Measurements from ENCODE around the gene KRT13. TPM values are rescaled to one million over a fixed set of nuclear protein-coding genes. Genes with fewer than 3 reads are reported as not detected.

The KRT13 gene
- polyA plus RNA-seq, 1 donor (not counting 4 experiments of a cell fraction or from before 2014, with no cell fraction given), result 24.0 TPM

- DNase-seq (ENCODE audit: low read depth, low spot score) (no peak), FAIRE-seq (no peak)
- Histone ChIP-seq H3K9me3 (ENCODE audit: control insufficient read depth, low read depth, low read length) (no peaks in the 10 kb centered on the region), H3K36me3 (ENCODE audit: control insufficient read depth in 2 of 2, extremely low read depth in 1 of 2, insufficient read depth in 2 of 2, low read length in 2 of 2) (no peaks in the 10 kb centered on the region), H3K27ac (ENCODE audit: control insufficient read depth, insufficient read depth, low read length) (no peak overlapping the region), H3K27me3 (ENCODE audit: control insufficient read depth, extremely low read depth, insufficient read depth, low read length) (no peaks in the 10 kb centered on the region), H3K79me2 (ENCODE audit: control insufficient read depth, insufficient read depth, low read length) (no peaks in the 10 kb centered on the region), H3K4me1 (ENCODE audit: control insufficient read depth, extremely low read depth, insufficient read depth, low read length) (no peaks in the 10 kb centered on the region), H3K4me2 (ENCODE audit: control insufficient read depth, extremely low read depth, insufficient read depth, low read depth, low read length) (no peak overlapping the region), H2AFZ (ENCODE audit: control insufficient read depth, low read length) (no peak overlapping the region), H3K9me1 (ENCODE audit: control insufficient read depth, extremely low read depth, insufficient read depth, low read length) (no peaks in the 10 kb centered on the region), H3K9ac (ENCODE audit: control insufficient read depth, extremely low read depth, insufficient read depth, low read length) (no peak overlapping the region), H4K20me1 (ENCODE audit: control insufficient read depth, extremely low read depth, insufficient read depth, low read length) (no peaks in the 10 kb centered on the region), H3K4me3 (ENCODE audit: control insufficient read depth in 2 of 3, extremely low read depth in 1 of 3, insufficient read depth in 2 of 3, low read depth in 1 of 3, low read length in 3 of 3) (no peak overlapping the region)
- dilution Hi-C loops (cut with MboI; ENCODE audit: extremely low pct_ligation_motif_present, low sequenced_read_pairs), result no loop called here
- no peak for TF ChIP-seq EZH2 (IDR thresholded peaks at IDR 0.05; ENCODE audit: low read length)
- TF ChIP-seq, protein P1, sequence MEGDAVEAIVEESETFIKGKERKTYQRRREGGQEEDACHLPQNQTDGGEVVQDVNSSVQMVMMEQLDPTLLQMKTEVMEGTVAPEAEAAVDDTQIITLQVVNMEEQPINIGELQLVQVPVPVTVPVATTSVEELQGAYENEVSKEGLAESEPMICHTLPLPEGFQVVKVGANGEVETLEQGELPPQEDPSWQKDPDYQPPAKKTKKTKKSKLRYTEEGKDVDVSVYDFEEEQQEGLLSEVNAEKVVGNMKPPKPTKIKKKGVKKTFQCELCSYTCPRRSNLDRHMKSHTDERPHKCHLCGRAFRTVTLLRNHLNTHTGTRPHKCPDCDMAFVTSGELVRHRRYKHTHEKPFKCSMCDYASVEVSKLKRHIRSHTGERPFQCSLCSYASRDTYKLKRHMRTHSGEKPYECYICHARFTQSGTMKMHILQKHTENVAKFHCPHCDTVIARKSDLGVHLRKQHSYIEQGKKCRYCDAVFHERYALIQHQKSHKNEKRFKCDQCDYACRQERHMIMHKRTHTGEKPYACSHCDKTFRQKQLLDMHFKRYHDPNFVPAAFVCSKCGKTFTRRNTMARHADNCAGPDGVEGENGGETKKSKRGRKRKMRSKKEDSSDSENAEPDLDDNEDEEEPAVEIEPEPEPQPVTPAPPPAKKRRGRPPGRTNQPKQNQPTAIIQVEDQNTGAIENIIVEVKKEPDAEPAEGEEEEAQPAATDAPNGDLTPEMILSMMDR (optimal IDR thresholded peaks at IDR 0.05 in 1 of 3, IDR thresholded peaks at IDR 0.05 in 1 of 3, conservative IDR thresholded peaks at IDR 0.05 in 1 of 3; ENCODE audit: extremely low read depth in 1 of 3, insufficient read depth in 2 of 3, low read length in 3 of 3), result peak; percentile 19 to 71 (median 35)
Observed at GRCh38 chr17:41486809-41487530, 18.4 kb downstream of the KRT13 start.

DNA sequence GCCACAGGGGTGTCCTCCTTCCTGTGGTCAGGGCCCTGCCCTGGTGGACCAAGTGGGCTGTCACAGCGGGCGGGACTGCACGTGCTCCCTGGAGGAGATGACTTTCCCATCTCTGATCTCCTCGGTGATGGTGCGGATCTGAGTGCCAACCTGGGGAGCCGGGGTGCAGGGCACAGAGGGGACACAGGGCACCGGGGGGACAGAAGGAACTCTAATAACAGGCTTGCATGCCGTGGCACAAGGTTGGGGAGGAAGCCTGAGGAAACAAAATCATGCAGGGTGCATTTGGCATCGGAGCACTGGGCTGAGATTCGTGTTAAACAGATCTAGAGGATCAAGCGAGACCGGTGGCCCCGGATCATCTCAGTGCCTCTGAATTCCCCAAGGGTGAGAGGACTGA, 19.1 kb downstream of the KRT13 start:
- Histone ChIP-seq H2AFZ (ENCODE audit: control insufficient read depth, low read length) (no peak overlapping the region), H3K79me2 (ENCODE audit: control insufficient read depth, insufficient read depth, low read length) (no peaks in the 10 kb centered on the region), H3K9ac (ENCODE audit: control insufficient read depth, extremely low read depth, insufficient read depth, low read length) (no peak overlapping the region), H3K27ac (ENCODE audit: control insufficient read depth, insufficient read depth, low read length) (no peak overlapping the region), H3K4me1 (ENCODE audit: control insufficient read depth, extremely low read depth, insufficient read depth, low read length) (no peaks in the 10 kb centered on the region), H3K9me3 (ENCODE audit: control insufficient read depth, low read depth, low read length) (no peaks in the 10 kb centered on the region), H3K9me1 (ENCODE audit: control insufficient read depth, extremely low read depth, insufficient read depth, low read length) (no peaks in the 10 kb centered on the region), H4K20me1 (ENCODE audit: control insufficient read depth, extremely low read depth, insufficient read depth, low read length) (no peaks in the 10 kb centered on the region), H3K36me3 (ENCODE audit: control insufficient read depth in 2 of 2, extremely low read depth in 1 of 2, insufficient read depth in 2 of 2, low read length in 2 of 2) (no peaks in the 10 kb centered on the region), H3K27me3 (ENCODE audit: control insufficient read depth, extremely low read depth, insufficient read depth, low read length) (no peaks in the 10 kb centered on the region), H3K4me3 (ENCODE audit: control insufficient read depth in 2 of 3, extremely low read depth in 1 of 3, insufficient read depth in 2 of 3, low read depth in 1 of 3, low read length in 3 of 3) (no peak overlapping the region), H3K4me2 (ENCODE audit: control insufficient read depth, extremely low read depth, insufficient read depth, low read depth, low read length) (no peak overlapping the region)
- DNase-seq (ENCODE audit: low read depth, low spot score), result no peak
- no peak for TF ChIP-seq EZH2 (IDR thresholded peaks at IDR 0.05; ENCODE audit: low read length)
- TF ChIP-seq, protein P1 (optimal IDR thresholded peaks at IDR 0.05 in 1 of 3, IDR thresholded peaks at IDR 0.05 in 1 of 3, conservative IDR thresholded peaks at IDR 0.05 in 1 of 3; ENCODE audit: extremely low read depth in 1 of 3, insufficient read depth in 2 of 3, low read length in 3 of 3), result no peak
- no peak for FAIRE-seq
- dilution Hi-C loops (cut with MboI; ENCODE audit: extremely low pct_ligation_motif_present, low sequenced_read_pairs), result no loop called here
